Measurements from ENCODE around the gene TET3. TPM values are rescaled to one million over a fixed set of nuclear protein-coding genes. Genes with fewer than 3 reads are reported as not detected.

The TET3 gene
- total and polyA plus RNA-seq, 9 of the 15 experiments (the other 6 are each of a cell fraction or from before 2014, with no cell fraction given) = 0.35 to 16.3 (median 5.5) TPM

DNA sequence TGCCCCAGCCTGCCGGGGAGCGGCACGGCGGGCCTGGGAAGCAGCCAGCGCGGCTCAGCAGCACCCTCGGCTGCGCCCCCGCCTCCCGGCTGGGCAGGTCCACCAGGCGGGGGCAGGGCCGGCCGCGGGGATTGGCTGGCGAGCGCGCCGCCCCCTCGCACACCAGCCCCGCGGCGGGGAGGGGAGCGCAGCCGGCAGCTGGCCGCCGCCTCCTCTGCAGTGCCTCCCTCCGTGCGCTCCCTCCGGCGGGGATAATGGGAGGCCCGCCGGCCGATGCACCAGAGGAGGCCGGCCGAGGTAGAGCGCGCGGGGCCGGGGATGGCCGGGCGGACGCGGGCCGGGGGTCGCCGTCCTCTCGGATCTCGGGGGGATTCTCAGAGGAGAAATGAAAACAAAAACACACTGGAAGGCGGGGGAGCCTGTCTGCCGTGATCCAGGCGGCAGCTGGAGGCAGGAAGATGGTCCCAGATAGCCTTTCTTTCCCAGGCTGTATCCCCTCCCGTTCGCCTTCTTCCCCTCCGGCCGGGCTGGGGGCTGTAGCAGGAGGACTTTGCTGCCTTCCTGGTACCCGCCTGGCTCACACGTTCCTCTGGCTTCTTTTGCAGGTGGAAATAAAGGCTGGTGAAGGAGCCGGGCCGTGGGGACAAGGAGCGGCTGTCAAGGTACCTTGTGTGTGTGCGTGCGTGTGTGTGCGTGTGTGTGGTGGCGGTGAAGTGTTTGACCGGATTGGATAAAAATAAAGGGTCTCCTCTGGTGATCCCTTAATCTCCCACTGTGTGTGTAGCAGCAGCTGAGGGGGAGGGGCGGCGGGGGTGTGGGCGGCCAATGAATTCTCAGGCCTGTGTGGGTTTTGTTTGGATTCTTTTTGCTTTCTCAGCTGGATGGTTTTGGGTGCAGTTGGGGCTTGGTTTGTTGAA is 18.1 kb downstream of the TET3 start (continued):
- no peak for TF ChIP-seq TEAD4 (IDR thresholded peaks at IDR 0.05; ENCODE audit: low read length)
- TF ChIP-seq TEAD4 (CRISPR knock-in tag; IDR thresholded peaks at IDR 0.05; ENCODE audit: borderline replicate concordance) = no peak
- TF ChIP-seq HOXB6 (CRISPR knock-in tag; IDR thresholded peaks at IDR 0.05; ENCODE audit: borderline replicate concordance) = no peak
- no peak for TF ChIP-seq COPS2 (conservative IDR thresholded peaks at IDR 0.05)
- no peak for TF ChIP-seq PCBP1 (IDR thresholded peaks at IDR 0.05; ENCODE audit: low read depth, low read length, poor library complexity, severe bottlenecking)
- peak; percentile 47; the same call in 1 of the 2 replicates for TF ChIP-seq ATF7 (IDR thresholded peaks at IDR 0.05)
- TF ChIP-seq, protein P1, sequence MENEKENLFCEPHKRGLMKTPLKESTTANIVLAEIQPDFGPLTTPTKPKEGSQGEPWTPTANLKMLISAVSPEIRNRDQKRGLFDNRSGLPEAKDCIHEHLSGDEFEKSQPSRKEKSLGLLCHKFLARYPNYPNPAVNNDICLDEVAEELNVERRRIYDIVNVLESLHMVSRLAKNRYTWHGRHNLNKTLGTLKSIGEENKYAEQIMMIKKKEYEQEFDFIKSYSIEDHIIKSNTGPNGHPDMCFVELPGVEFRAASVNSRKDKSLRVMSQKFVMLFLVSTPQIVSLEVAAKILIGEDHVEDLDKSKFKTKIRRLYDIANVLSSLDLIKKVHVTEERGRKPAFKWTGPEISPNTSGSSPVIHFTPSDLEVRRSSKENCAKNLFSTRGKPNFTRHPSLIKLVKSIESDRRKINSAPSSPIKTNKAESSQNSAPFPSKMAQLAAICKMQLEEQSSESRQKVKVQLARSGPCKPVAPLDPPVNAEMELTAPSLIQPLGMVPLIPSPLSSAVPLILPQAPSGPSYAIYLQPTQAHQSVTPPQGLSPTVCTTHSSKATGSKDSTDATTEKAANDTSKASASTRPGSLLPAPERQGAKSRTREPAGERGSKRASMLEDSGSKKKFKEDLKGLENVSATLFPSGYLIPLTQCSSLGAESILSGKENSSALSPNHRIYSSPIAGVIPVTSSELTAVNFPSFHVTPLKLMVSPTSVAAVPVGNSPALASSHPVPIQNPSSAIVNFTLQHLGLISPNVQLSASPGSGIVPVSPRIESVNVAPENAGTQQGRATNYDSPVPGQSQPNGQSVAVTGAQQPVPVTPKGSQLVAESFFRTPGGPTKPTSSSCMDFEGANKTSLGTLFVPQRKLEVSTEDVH (IDR thresholded peaks at IDR 0.05; ENCODE audit: low read depth, partially characterized antibody) = no peak
- no peak for TF ChIP-seq PTTG1 (tag; IDR thresholded peaks at IDR 0.05; ENCODE audit: low read depth)
- TF ChIP-seq EZH2 (IDR thresholded peaks at IDR 0.05; ENCODE audit: borderline replicate concordance, low read depth, low read length) = no peak
- TF ChIP-seq BRD4 (IDR thresholded peaks at IDR 0.05) = no peak
- TF ChIP-seq POLR2H (tag; IDR thresholded peaks at IDR 0.05; ENCODE audit: low read depth) = no peak
- TF ChIP-seq TOE1 (IDR thresholded peaks at IDR 0.05; ENCODE audit: borderline replicate concordance) = no peak
- TF ChIP-seq TOE1 (CRISPR knock-in tag; IDR thresholded peaks at IDR 0.05; ENCODE audit: borderline replicate concordance, low read depth) = no peak
- TF ChIP-seq, protein P2, sequence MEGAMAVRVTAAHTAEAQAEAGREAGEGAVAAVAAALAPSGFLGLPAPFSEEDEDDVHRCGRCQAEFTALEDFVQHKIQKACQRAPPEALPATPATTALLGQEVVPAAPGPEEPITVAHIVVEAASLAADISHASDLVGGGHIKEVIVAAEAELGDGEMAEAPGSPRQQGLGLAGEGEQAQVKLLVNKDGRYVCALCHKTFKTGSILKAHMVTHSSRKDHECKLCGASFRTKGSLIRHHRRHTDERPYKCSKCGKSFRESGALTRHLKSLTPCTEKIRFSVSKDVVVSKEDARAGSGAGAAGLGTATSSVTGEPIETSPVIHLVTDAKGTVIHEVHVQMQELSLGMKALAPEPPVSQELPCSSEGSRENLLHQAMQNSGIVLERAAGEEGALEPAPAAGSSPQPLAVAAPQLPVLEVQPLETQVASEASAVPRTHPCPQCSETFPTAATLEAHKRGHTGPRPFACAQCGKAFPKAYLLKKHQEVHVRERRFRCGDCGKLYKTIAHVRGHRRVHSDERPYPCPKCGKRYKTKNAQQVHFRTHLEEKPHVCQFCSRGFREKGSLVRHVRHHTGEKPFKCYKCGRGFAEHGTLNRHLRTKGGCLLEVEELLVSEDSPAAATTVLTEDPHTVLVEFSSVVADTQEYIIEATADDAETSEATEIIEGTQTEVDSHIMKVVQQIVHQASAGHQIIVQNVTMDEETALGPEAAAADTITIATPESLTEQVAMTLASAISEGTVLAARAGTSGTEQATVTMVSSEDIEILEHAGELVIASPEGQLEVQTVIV (CRISPR knock-in tag; IDR thresholded peaks at IDR 0.05; ENCODE audit: borderline replicate concordance) = no peak
- peak; percentile 91 for TF ChIP-seq GATAD2B (IDR thresholded peaks at IDR 0.05; ENCODE audit: borderline replicate concordance)
- no peak for TF ChIP-seq MEIS2 (IDR thresholded peaks at IDR 0.05; ENCODE audit: partially characterized antibody)
- TF ChIP-seq ESRRB (CRISPR knock-in tag; IDR thresholded peaks at IDR 0.05; ENCODE audit: borderline replicate concordance) = no peak
- TF ChIP-seq ZNF507 (tag; conservative IDR thresholded peaks at IDR 0.05) = no peak
- TF ChIP-seq, protein P3, sequence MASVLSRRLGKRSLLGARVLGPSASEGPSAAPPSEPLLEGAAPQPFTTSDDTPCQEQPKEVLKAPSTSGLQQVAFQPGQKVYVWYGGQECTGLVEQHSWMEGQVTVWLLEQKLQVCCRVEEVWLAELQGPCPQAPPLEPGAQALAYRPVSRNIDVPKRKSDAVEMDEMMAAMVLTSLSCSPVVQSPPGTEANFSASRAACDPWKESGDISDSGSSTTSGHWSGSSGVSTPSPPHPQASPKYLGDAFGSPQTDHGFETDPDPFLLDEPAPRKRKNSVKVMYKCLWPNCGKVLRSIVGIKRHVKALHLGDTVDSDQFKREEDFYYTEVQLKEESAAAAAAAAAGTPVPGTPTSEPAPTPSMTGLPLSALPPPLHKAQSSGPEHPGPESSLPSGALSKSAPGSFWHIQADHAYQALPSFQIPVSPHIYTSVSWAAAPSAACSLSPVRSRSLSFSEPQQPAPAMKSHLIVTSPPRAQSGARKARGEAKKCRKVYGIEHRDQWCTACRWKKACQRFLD (CRISPR knock-in tag; IDR thresholded peaks at IDR 0.05) = no peak; the same call in 1 of the 2 replicates
- no peak for TF ChIP-seq MAFG (tag; conservative IDR thresholded peaks at IDR 0.05)

Measured in K562 (cell line).